NT2/D1 (cell line): Measurements from ENCODE around the gene IRF8.

Experiments
- DNase-seq: peaks from one replicate; pipeline ENCODE4 v3.0.0-alpha.2; 2011; ENCODE audit warnings: low read depth, low spot score
- H3K27me3 ChIP-seq: 2 replicates; pipeline ENCODE4 v1.6.0; 2011; ENCODE audit warnings: mild to moderate bottlenecking; ENCODE audit not compliant: insufficient read length, insufficient read depth
- H3K36me3 ChIP-seq: 2 replicates; pipeline ENCODE4 v1.6.1; 2011; ENCODE audit warnings: mild to moderate bottlenecking, low read length, mixed read lengths; ENCODE audit not compliant: insufficient read depth, insufficient read length
- H3K4me1 ChIP-seq: 2 replicates; pipeline ENCODE4 v1.5.1; 2011; ENCODE audit not compliant: insufficient read depth, insufficient read length
- H3K4me3 ChIP-seq: 2 replicates; pipeline ENCODE4 v1.5.1; 2011; ENCODE audit warnings: low read depth; ENCODE audit not compliant: insufficient read length
- H3K9ac ChIP-seq: 2 replicates; pipeline ENCODE4 v1.6.0; 2011; ENCODE audit warnings: low read depth; ENCODE audit not compliant: insufficient read length
- H3K9me3 ChIP-seq: 2 replicates; pipeline ENCODE4 v1.5.1; 2011; ENCODE audit warnings: mild to moderate bottlenecking, low read length; ENCODE audit not compliant: insufficient read depth
- SUZ12 ChIP-seq: IDR thresholded peaks from 2 replicates; pipeline ENCODE4 v1.6.1; 2011; ENCODE audit not compliant: insufficient read length, insufficient read depth; ENCODE audit errors: extremely low read depth
- YY1 ChIP-seq: IDR thresholded peaks from 2 replicates; pipeline ENCODE4 v1.6.1; 2011; ENCODE audit not compliant: insufficient read length, insufficient read depth
- ZNF274 ChIP-seq: IDR thresholded peaks from 2 replicates; pipeline ENCODE4 v1.6.1; 2011; ENCODE audit warnings: mild to moderate bottlenecking, low read depth, low read length

The IRF8 gene

DNA sequence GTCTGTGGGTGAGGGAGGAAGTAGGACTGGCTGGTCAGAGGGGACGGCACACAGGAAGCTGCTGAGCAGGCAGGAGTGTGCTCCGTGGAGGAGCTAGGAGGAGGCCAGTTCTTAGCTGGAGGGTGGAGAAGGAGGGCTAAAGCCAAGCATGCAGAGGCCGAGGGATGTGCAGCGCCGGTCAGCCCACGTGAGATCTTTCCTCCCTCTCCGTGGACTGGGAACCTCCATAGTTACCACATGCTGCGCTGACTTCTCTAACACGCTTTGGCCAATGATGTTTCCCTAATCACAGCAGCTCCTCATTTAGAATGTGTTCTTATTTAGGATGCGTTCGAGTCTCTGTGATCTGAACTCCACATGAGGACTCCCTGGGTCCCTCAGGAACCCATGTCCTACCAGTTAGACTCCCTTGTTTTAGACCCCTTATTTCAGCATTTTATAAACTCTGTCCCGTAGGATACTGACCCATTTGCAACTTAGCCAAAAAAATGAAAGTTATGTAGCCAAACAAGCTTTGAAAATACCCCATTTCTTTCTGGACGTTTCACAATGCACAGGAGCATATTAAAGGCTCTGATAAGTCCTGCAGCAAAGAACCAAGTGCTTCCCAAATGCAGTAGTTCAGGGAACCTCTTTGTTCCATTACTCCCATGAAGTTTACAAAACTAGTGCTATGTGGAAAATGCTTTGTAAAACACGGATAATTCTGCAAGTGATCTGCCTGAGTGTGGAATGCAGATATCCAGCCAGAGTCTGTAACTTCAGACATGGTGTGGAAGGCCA is 51.4 kb downstream of the IRF8 start:
- DNase-seq = no peak
- Histone ChIP-seq H3K4me1 (peaks cover 3% of the 10 kb centered on the region), H3K4me3 (no peak overlapping the region), H3K36me3 (no peaks in the 10 kb centered on the region), H3K9ac (no peak overlapping the region), H3K27me3 (peaks cover 17% of the 10 kb centered on the region), H3K9me3 (no peaks in the 10 kb centered on the region)
- TF ChIP-seq ZNF274 (no peak), SUZ12 (no peak), YY1 (no peak)

DNA sequence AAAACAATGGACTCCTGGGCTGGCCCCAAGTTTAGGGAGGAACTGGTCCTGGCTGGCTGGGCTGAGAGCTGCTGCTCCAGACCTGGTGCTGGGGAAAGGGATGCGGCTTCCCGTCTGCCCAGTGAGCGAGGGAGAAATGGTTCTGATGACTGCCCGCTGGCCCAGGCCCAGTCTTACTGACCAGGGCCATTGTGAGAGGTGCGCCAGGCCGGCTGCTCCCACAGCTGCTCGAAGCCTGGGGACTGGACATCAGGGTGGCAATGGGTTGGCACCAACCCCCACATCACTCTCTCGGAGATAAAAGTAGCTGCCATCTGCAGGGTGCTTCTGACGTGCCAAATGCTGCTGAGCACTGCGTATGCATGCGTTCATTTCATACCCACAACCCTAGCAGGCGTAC is 53.2 kb downstream of the IRF8 start:
- no peak overlapping the region for H3K4me3 ChIP-seq
- H3K36me3 ChIP-seq = no peaks in the 10 kb centered on the region
- no peaks in the 10 kb centered on the region for H3K9me3 ChIP-seq
- H3K27me3 ChIP-seq = peaks cover 8% of the 10 kb centered on the region
- no peaks in the 10 kb centered on the region for H3K4me1 ChIP-seq
- TF ChIP-seq SUZ12 = no peak
- TF ChIP-seq ZNF274 = no peak
- TF ChIP-seq YY1 = no peak
- DNase-seq = no peak
- H3K9ac ChIP-seq = no peak overlapping the region

DNA sequence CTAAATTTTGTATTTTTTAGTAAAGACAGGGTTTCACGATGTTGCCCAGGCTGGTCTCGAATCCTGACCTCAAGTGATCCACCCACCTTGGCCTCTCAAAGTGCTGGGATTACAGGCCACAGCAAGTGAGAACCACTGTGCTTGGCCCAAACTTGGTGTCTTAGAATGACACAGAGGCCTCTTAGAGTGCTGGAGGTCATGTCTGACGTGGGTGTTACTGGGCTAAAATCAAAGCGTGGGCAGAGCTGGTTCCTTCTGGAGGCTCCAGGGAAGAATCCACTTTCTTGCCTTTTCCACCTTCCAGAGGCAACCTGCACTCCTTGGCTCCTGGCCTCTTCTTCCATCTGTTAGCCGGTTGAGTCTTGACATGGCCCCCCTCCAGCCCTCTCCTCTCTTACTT is 53.8 kb downstream of the IRF8 start:
- Histone ChIP-seq H3K36me3 (no peaks in the 10 kb centered on the region), H3K4me3 (no peak overlapping the region), H3K9ac (no peak overlapping the region), H3K27me3 (peaks cover 3% of the 10 kb centered on the region), H3K4me1 (no peaks in the 10 kb centered on the region), H3K9me3 (no peaks in the 10 kb centered on the region)
- TF ChIP-seq ZNF274 = no peak
- no peak for TF ChIP-seq SUZ12
- no peak for TF ChIP-seq YY1
- no peak for DNase-seq

DNA sequence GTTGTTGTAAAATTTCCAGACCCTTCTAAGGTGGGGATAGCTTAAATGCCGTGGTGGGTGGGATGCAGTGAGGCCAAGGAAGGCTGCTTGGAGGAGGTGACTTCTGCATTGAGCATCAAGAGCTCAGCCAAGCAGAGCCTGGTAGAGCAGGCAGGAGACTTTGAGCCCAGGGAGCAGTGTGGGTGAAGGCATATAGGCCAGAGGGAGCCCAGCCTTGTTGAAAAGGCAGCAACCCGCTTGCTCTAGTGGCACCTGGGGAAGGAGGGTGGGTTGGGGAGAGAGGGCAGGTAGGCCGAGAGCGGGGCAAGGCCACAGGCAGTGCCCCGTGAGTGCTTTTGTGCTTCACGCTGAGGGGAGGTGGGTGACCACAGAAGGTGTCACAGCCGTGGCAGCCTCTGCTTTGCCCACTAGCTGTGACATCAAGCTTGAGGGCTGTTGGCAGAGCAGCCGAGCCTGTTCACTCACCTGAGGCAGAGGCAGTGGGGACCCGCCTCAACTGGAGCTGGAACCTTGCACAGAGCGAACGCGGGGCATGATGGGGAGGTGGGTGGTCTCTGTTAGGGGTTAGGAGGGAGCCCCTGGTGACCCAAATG is 56.1 kb downstream of the IRF8 start:
- no peak for TF ChIP-seq SUZ12
- TF ChIP-seq YY1 = no peak
- TF ChIP-seq ZNF274 = no peak
- Histone ChIP-seq H3K9ac (no peak overlapping the region), H3K4me1 (no peaks in the 10 kb centered on the region), H3K4me3 (no peak overlapping the region), H3K36me3 (no peaks in the 10 kb centered on the region), H3K9me3 (no peaks in the 10 kb centered on the region), H3K27me3 (no peaks in the 10 kb centered on the region)
- no peak for DNase-seq

DNA sequence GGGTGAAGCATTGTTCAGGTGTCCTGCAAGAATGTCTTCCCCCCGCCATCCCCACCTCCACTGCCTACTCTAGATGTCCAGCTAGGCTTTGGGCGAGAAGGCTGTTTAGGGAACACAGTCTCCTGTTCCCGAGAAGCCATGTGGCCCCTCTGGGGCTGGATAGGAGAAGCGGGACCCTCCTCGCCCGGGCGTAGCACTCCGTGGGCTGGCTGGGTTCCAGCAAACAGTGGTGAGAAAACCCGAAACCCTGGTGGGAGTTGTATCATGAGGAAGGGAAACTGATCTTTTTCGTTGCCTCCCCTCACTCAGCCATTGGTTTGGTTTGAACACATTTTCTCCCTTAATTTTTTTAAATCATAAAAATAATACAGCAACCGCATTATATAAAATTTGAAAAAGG is 56.6 kb downstream of the IRF8 start:
- H3K4me3 ChIP-seq = no peak overlapping the region
- H3K36me3 ChIP-seq = no peaks in the 10 kb centered on the region
- TF ChIP-seq YY1 (no peak), ZNF274 (no peak), SUZ12 (no peak)
- H3K4me1 ChIP-seq = no peaks in the 10 kb centered on the region
- H3K9ac ChIP-seq = no peak overlapping the region
- DNase-seq = no peak
- no peaks in the 10 kb centered on the region for H3K9me3 ChIP-seq
- no peaks in the 10 kb centered on the region for H3K27me3 ChIP-seq

DNA sequence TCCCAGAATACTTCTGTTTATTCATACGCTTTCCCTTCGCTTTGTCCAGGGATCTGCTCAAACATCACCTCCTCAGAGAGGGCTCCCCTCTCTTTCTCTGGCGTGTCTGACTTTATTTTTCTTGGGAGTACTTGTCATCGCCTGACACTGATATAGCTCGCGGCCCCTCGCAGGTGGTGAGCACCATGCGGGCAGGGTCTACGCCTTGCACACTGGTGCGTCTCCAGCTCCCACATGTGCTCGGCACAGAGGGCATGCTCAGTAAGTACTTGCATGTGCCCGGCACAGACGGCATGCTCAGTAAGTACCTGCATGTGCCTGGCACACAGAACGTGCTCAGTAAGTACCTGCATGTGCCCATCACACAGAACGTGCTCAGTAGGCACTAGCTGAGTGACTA is 57.5 kb downstream of the IRF8 start:
- TF ChIP-seq SUZ12 = no peak
- TF ChIP-seq YY1 = no peak
- TF ChIP-seq ZNF274 = no peak

DNA sequence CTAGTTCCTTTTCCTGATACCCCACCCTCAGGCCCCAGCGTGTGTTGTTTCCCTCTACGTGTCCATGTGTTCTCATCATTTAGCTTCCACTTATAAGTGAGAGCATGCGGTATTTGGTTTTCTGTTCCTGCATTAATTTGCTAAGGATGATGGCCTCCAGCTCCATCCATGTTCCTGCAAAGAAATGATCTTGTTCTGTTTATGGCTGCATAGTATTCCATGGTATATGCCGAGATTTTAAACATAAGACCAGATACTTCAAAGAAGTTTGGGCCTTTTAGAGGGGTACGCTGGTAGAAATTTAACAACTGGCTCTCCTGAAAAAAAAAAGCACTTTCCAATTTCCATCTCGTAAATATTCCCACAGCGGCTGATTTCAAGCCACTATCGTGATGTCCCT is 59.8 kb downstream of the IRF8 start:
- Histone ChIP-seq H3K9me3 (peaks cover 3% of the 10 kb centered on the region; the same call in 1 of the 2 replicates), H3K4me3 (no peak overlapping the region), H3K4me1 (no peaks in the 10 kb centered on the region), H3K27me3 (no peaks in the 10 kb centered on the region), H3K36me3 (no peaks in the 10 kb centered on the region), H3K9ac (no peak overlapping the region)
- no peak for TF ChIP-seq ZNF274
- no peak for TF ChIP-seq SUZ12
- no peak for TF ChIP-seq YY1
- no peak for DNase-seq

More for the DNA sequence above, 57.5 kb downstream of the IRF8 start:
- H3K4me1 ChIP-seq = no peaks in the 10 kb centered on the region
- no peak for DNase-seq
- no peaks in the 10 kb centered on the region for H3K27me3 ChIP-seq
- H3K4me3 ChIP-seq = no peak overlapping the region
- H3K36me3 ChIP-seq = no peaks in the 10 kb centered on the region
- H3K9ac ChIP-seq = no peak overlapping the region
- no peaks in the 10 kb centered on the region for H3K9me3 ChIP-seq
